Fibroblast of lung (primary cell): ENCODE measurements around the gene FOXD1. TPM values are rescaled to one million over a fixed set of nuclear protein-coding genes. Genes with fewer than 3 reads are reported as not detected.

ENCODE experiments used
- DNase-seq, 2 donors: peaks; one replicate each; pipeline versions ENCODE4 v3.0.0 to v3.0.0-alpha.2; 2010; ENCODE audit warnings: low read depth in 2 of 2
- H2AFZ ChIP-seq: 2 replicates; pipeline ENCODE4 v1.5.1; 2012; ENCODE audit warnings: low read length, control low read depth, inconsistent platforms
- H3K27ac ChIP-seq: 2 replicates; pipeline ENCODE4 v1.5.1; 2011; ENCODE audit warnings: low read length, control low read depth; ENCODE audit not compliant: insufficient read depth
- H3K27me3 ChIP-seq: 2 replicates; pipeline ENCODE4 v1.5.1; 2011; ENCODE audit warnings: mild to moderate bottlenecking, low read length; ENCODE audit not compliant: control insufficient read depth, insufficient read depth
- H3K36me3 ChIP-seq: 2 replicates; pipeline ENCODE4 v1.5.1; 2011; ENCODE audit warnings: low read length; ENCODE audit not compliant: control insufficient read depth, insufficient read depth
- H3K4me1 ChIP-seq: 2 replicates; pipeline ENCODE4 v1.5.1; 2011; ENCODE audit warnings: low read length; ENCODE audit not compliant: control insufficient read depth, insufficient read depth; ENCODE audit errors: extremely low read depth
- H3K4me2 ChIP-seq: 2 replicates; pipeline ENCODE4 v1.5.1; 2011; ENCODE audit warnings: low read length, control low read depth; ENCODE audit not compliant: insufficient read depth; ENCODE audit errors: extremely low read depth
- H3K4me3 ChIP-seq, 4 experiments: fragments of 200-600 bp in 1 of 4; sonication (generic) in 1 of 4; replicated peaks in 1 of 4; 2 replicates each; pipeline ENCODE4 v1.5.1; 2011 to 2016; ENCODE audit warnings: low read length in 4 of 4, low read depth in 3 of 4, mild to moderate bottlenecking in 3 of 4, control low read depth in 2 of 4, inconsistent platforms in 1 of 4, mixed read lengths in 1 of 4; ENCODE audit not compliant: insufficient read depth in 1 of 4; ENCODE audit errors: control extremely low read depth in 1 of 4
- H3K79me2 ChIP-seq: 2 replicates; pipeline ENCODE4 v1.5.1; 2012; ENCODE audit warnings: mild to moderate bottlenecking, low read length, inconsistent platforms; ENCODE audit not compliant: control insufficient read depth, insufficient read depth
- H3K9ac ChIP-seq: 2 replicates; pipeline ENCODE4 v1.5.1; 2011; ENCODE audit warnings: mild to moderate bottlenecking, low read length, control low read depth; ENCODE audit not compliant: insufficient read depth
- H3K9me3 ChIP-seq: 2 replicates; pipeline ENCODE4 v1.5.1; 2012; ENCODE audit warnings: low read depth, low read length; ENCODE audit not compliant: control insufficient read depth, insufficient read depth
- H4K20me1 ChIP-seq: 2 replicates; pipeline ENCODE4 v1.5.1; 2011; ENCODE audit warnings: low read length; ENCODE audit not compliant: control insufficient read depth, insufficient read depth; ENCODE audit errors: extremely low read depth
- CTCF ChIP-seq, 2 donors: IDR thresholded peaks in 1 of 2; conservative IDR thresholded peaks in 1 of 2; 1 replicate in 1 of 2; 2 replicates in 1 of 2; pipeline ENCODE4 v1.5.1; 2011 to 2012; ENCODE audit warnings: low read length in 2 of 2, control low read depth in 1 of 2, inconsistent platforms in 1 of 2, low read depth in 1 of 2, mild to moderate bottlenecking in 1 of 2
- EZH2 ChIP-seq: IDR thresholded peaks from 2 replicates; pipeline ENCODE4 v1.5.1; 2012; ENCODE audit warnings: low read length, control low read depth, mild to moderate bottlenecking; ENCODE audit errors: missing control alignments
- polyA minus RNA-seq: library from RNA; depleted of rRNA, polyadenylated mRNA; stranded (reverse); fragments of >200 nt; gene quantifications from 2 replicates; pipeline ENCODE4 v1.2.3, GENCODE V29; 2011; ENCODE audit warnings: low replicate concordance
- polyA plus RNA-seq, 2 donors: library from polyadenylated mRNA; depleted of rRNA in 1 of 2; stranded (reverse) in 1 of 2; unstranded in 1 of 2; fragments of >200 nt; gene quantifications; 2 replicates each; pipeline ENCODE4 v1.2.1, GENCODE V29; 2011 to 2012; ENCODE audit warnings: missing spikeins in 1 of 2
- total RNA-seq: library from RNA; depleted of rRNA; stranded (reverse); fragments of >200 nt; gene quantifications from 2 replicates; pipeline ENCODE4 v1.2.1, GENCODE V29; 2014

Gene FOXD1
- total RNA-seq (0.77 and 1.5 TPM in 2 replicates), polyA plus RNA-seq (7.4 and 8.7 TPM in 2 replicates), polyA minus RNA-seq (2.6 and 3.5 TPM in 2 replicates)
- 14.8 and 15.7 TPM in 2 replicates for polyA plus RNA-seq (2012)

GRCh38 chr5:73448463-73449136, at the start of gene FOXD1:
TSS of gene FOXD1 (minus strand) at chr5:73448777. CDS start at chr5:73448362, 415 bp downstream.
- H2AFZ ChIP-seq, result peak within 1 kb of the TSS; percentile 57
- H3K9ac ChIP-seq, result peak within 1 kb of the TSS; percentile 77
- DNase-seq, result peak; percentile 96 to 98
- H3K4me3 ChIP-seq, result peak within 1 kb of the TSS; percentile 62 to 72 (median 65)
- H3K9me3 ChIP-seq, result no peaks in the 10 kb centered on the region
- peaks cover 18% of the 10 kb centered on the region for H3K27me3 ChIP-seq
- peaks cover 34% of the 10 kb centered on the region for H3K79me2 ChIP-seq
- peak within 1 kb of the TSS; percentile 61 for H3K4me2 ChIP-seq
- peaks cover 5% of the 10 kb centered on the region for H3K4me1 ChIP-seq
- H4K20me1 ChIP-seq, result no peaks in the 10 kb centered on the region
- peaks cover 2% of the 10 kb centered on the region for H3K36me3 ChIP-seq
- H3K27ac ChIP-seq, result peak within 1 kb of the TSS; percentile 72
- TF ChIP-seq CTCF (conservative IDR thresholded peaks at IDR 0.05 in 1 of 2, IDR thresholded peaks at IDR 0.05 in 1 of 2; ENCODE audit: low read depth in 1 of 2, low read length in 2 of 2), result no peak
- no peak for TF ChIP-seq EZH2

GRCh38 chr5:73497497-73498056, 49.0 kb upstream of the FOXD1 start:
- Histone ChIP-seq H3K9ac (peak overlapping the region; percentile 99), H3K4me2 (peak overlapping the region; percentile 88), H3K79me2 (peaks cover 37% of the 10 kb centered on the region), H2AFZ (peak overlapping the region; percentile 90), H4K20me1 (no peaks in the 10 kb centered on the region), H3K4me1 (peaks cover 2% of the 10 kb centered on the region), H3K9me3 (no peaks in the 10 kb centered on the region), H3K27ac (peak overlapping the region; percentile 99), H3K27me3 (peaks cover 3% of the 10 kb centered on the region), H3K4me3 (peak overlapping the region; percentile 88 to 97 (median 92)), H3K36me3 (no peaks in the 10 kb centered on the region)
- no peak for DNase-seq
- TF ChIP-seq CTCF (conservative IDR thresholded peaks at IDR 0.05 in 1 of 2, IDR thresholded peaks at IDR 0.05 in 1 of 2; ENCODE audit: low read depth in 1 of 2, low read length in 2 of 2), result no peak
- TF ChIP-seq EZH2, result no peak

- Histone ChIP-seq H4K20me1 (no peaks in the 10 kb centered on the region), H3K9ac (no peak overlapping the region), H3K4me2 (peak overlapping the region; percentile 88), H3K79me2 (peaks cover 34% of the 10 kb centered on the region), H3K27me3 (peaks cover 3% of the 10 kb centered on the region), H3K4me1 (peaks cover 2% of the 10 kb centered on the region), H3K4me3 (peak overlapping the region; percentile 88 to 97 (median 92)), H3K27ac (no peak overlapping the region), H3K36me3 (no peaks in the 10 kb centered on the region), H3K9me3 (no peaks in the 10 kb centered on the region), H2AFZ (peak overlapping the region; percentile 18)
- TF ChIP-seq CTCF (conservative IDR thresholded peaks at IDR 0.05 in 1 of 2, IDR thresholded peaks at IDR 0.05 in 1 of 2; ENCODE audit: low read depth in 1 of 2, low read length in 2 of 2) (peak; percentile 18 to 46), EZH2 (no peak)
- peak; percentile 63 to 79 for DNase-seq
Observed at GRCh38 chr5:73496984-73497457, 48.4 kb upstream of the FOXD1 start.
